Esophagus squamous epithelium (tissue), 4 donors: ENCODE results near the gene DDOST.

Experiments used
- CTCF ChIP-seq, 6 experiments: fragments of 450-650 bp in 4 of 6; fragments of 200-600 bp in 2 of 6; sonication (generic) in 2 of 6; IDR thresholded peaks; one replicate each; pipeline ENCODE4 v1.5.1; 2016 to 2019; ENCODE audit warnings: antibody characterized with exemption in 6 of 6, mild to moderate bottlenecking in 4 of 6, moderate library complexity in 4 of 6
- POLR2A ChIP-seq, 4 donors: fragments of 450-650 bp; IDR thresholded peaks; one replicate each; pipeline ENCODE4 v1.6.1; 2017; ENCODE audit warnings: antibody characterized with exemption in 4 of 4, mild to moderate bottlenecking in 4 of 4, moderate library complexity in 3 of 4

GRCh38 chr1:20625176-20626097 is 35.7 kb downstream of the DDOST start:
- TF ChIP-seq CTCF (IDR thresholded peaks at IDR 0.05) (no peak), POLR2A (IDR thresholded peaks at IDR 0.05) (no peak)
